RWPE1 (cell line): ENCODE data around the gene SEC22C.

Experiments used
- CTCF ChIA-PET: fragments of 350-600 bp; sonication (Branson Sonifier 250); formaldehyde crosslinking; extraction: SDS; loops from one replicate; lab custom pipeline; 2021; lab: Yijun Ruan, JAX
- POLR2A ChIA-PET: fragments of 400-600 bp; formaldehyde crosslinking; extraction: SDS; loops from one replicate; lab custom pipeline; 2020; ENCODE audit warnings: antibody characterized with exemption; ENCODE audit not compliant: low non-redundant PET; lab: Yijun Ruan, JAX
- DNase-seq: peaks from one replicate; pipeline ENCODE4 v3.0.0; 2012; ENCODE audit warnings: low spot score
- H3K27ac ChIP-seq: fragments of 450-650 bp; 2 replicates; pipeline ENCODE4 v1.5.1; 2017
- TF ChIP-seq, protein P1 (sequence below): fragments of 450-650 bp; conservative IDR thresholded peaks from 2 replicates; pipeline ENCODE4 v1.5.1; 2017; ENCODE audit warnings: low read depth, mild to moderate bottlenecking

Gene SEC22C

DNA sequence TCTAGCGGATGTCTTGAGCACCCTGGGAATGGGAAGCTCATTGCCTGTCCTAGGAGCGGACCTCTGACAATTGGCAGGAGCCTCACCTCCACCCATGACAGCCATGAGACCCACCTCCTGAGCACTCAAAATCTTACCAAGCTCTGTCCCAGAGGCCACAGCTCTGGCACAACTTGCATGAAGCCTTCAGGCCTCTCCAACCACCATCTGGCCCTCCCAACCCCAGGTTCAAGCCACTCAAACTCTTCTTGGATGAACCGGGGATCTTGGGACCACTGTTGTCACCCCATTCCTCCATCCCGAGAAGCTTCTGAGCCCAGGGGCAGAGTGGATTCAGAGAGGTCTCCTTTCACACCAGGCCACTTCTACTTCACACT lies 77.8 kb downstream of the SEC22C start:
- DNase-seq = no peak
- POLR2A ChIA-PET = no interaction called here
- H3K27ac ChIP-seq = no peak overlapping the region
- TF ChIP-seq, protein P1, sequence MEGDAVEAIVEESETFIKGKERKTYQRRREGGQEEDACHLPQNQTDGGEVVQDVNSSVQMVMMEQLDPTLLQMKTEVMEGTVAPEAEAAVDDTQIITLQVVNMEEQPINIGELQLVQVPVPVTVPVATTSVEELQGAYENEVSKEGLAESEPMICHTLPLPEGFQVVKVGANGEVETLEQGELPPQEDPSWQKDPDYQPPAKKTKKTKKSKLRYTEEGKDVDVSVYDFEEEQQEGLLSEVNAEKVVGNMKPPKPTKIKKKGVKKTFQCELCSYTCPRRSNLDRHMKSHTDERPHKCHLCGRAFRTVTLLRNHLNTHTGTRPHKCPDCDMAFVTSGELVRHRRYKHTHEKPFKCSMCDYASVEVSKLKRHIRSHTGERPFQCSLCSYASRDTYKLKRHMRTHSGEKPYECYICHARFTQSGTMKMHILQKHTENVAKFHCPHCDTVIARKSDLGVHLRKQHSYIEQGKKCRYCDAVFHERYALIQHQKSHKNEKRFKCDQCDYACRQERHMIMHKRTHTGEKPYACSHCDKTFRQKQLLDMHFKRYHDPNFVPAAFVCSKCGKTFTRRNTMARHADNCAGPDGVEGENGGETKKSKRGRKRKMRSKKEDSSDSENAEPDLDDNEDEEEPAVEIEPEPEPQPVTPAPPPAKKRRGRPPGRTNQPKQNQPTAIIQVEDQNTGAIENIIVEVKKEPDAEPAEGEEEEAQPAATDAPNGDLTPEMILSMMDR = no peak
- CTCF ChIA-PET = no interaction called here

DNA sequence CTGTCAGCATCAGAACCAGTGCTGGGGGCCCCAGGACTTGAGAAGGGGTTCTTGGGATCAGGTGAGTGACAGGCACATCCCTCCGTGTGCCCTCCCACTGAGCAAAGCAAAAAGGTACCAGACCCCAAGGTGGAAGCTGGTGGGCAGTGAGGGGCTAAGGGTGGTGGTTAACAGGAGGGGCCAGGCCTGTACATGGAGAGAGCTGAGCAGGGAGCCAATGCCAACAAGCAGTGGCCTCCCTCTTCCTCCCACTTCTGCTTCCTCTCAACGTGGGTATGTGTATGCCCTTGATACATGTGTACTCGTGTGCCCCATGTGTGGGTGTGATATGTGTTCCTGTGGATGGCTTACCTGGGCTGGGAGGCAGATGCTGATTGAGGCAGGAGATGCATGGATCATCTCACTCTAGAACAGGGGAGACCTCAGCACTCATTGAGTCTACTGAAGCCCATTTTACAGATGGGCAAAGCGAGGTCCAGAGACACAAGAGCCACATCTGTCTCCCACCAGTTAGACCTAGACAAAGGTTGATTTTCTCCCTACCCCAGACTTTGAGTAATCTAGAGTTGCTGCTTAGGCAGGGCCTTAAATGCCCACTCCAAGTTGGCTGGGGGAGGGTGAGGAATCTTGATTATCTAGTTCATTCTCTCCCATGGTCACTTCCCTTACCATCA lies 78.4 kb downstream of the SEC22C start:
- CTCF ChIA-PET = interaction anchor here (1.9 kb wide), 1 partner anchor 44 kb away, joined by 8 read pairs; no protein-coding TSS in a partner anchor
- TF ChIP-seq, protein P1 = no peak
- POLR2A ChIA-PET = no interaction called here
- H3K27ac ChIP-seq = no peak overlapping the region
- no peak for DNase-seq

- TF ChIP-seq, protein P1 = no peak
- CTCF ChIA-PET = interaction anchor here (0.6 to 1.9 kb wide), 6 partner anchors 8 to 217 kb away, joined by 3 to 8 read pairs (median 4); no protein-coding TSS in a partner anchor
- H3K27ac ChIP-seq = no peak within 1 kb of the TSS
- POLR2A ChIA-PET = interaction anchor here (0.8 to 1.0 kb wide), 3 partner anchors 27 to 47 kb away, joined by 3 to 4 read pairs (median 3); no protein-coding TSS in a partner anchor
- peak; percentile 92 for DNase-seq
These were observed 79.1 kb downstream of the SEC22C start, which contains the start of gene VIPR1 for GRCh38 chr3:42502429-42503250. Gene VIPR1 (plus strand): TSS chr3:42502643. CDS start chr3:42502736, 93 bp downstream.

- TF ChIP-seq, protein P1 = peak; percentile 73
- ChIA-PET CTCF (interaction anchor here (0.6 to 1.9 kb wide), 11 partner anchors 9 to 1186 kb away, joined by 3 to 8 read pairs (median 4); no protein-coding TSS in a partner anchor), POLR2A (interaction anchor here (0.8 to 1.0 kb wide), 3 partner anchors 26 to 48 kb away, joined by 3 to 4 read pairs (median 3); no protein-coding TSS in a partner anchor)
- no peak overlapping the region for H3K27ac ChIP-seq
- peak; percentile 49 for DNase-seq
These were observed 79.9 kb downstream of the SEC22C start for GRCh38 chr3:42501681-42502428.

- TF ChIP-seq, protein P1 = no peak
- CTCF ChIA-PET = interaction anchor here (0.6 to 1.9 kb wide), 9 partner anchors 9 to 1185 kb away, joined by 3 to 8 read pairs (median 4); no protein-coding TSS in a partner anchor
These were observed 80.5 kb downstream of the SEC22C start for GRCh38 chr3:42501321-42501680.

More at GRCh38 chr3:42501321-42501680, 80.5 kb downstream of the SEC22C start:
- no peak overlapping the region for H3K27ac ChIP-seq
- no peak for DNase-seq
- POLR2A ChIA-PET = no interaction called here
